ENCODE data around the gene SIGLEC1.

Gene SIGLEC1

GRCh38 chr20:3744037-3744436, 31.6 kb upstream of the SIGLEC1 start:
- H3K4me3 ChIP-seq (ENCODE audit: low read length): no peak overlapping the region
- H3K27me3 ChIP-seq (ENCODE audit: low read depth, low read length): 0 out of 2 replicates have a peak, but pooled peaks cover 6% of the 10 kb centered on the region
- H3K27ac ChIP-seq (ENCODE audit: low read length): no peak overlapping the region
- H3K9ac ChIP-seq (ENCODE audit: low read length): no peak overlapping the region
- no peaks in the 10 kb centered on the region for H4K20me1 ChIP-seq (ENCODE audit: insufficient read depth, low read length)
- TF ChIP-seq EZH2phosphoT487 (IDR thresholded peaks at IDR 0.05; ENCODE audit: low read depth): no peak
- no peak for TF ChIP-seq CTCF (IDR thresholded peaks at IDR 0.05; ENCODE audit: low read depth, low read length)
- H3K36me3 ChIP-seq (replicated peaks; ENCODE audit: low read depth, low read length): no peaks in the 10 kb centered on the region
- H3K4me1 ChIP-seq (ENCODE audit: low read length): no peaks in the 10 kb centered on the region
- no peak overlapping the region for H2AFZ ChIP-seq (ENCODE audit: low read depth, low read length)
- H3K79me2 ChIP-seq (ENCODE audit: low read length): no peaks in the 10 kb centered on the region
- H3K4me2 ChIP-seq (ENCODE audit: low read length): no peak overlapping the region
- no peaks in the 10 kb centered on the region for H3K9me3 ChIP-seq (ENCODE audit: insufficient read depth, low read length)

- no peak overlapping the region for H2AFZ ChIP-seq (ENCODE audit: low read depth, low read length)
- H3K9ac ChIP-seq (ENCODE audit: low read length): no peak overlapping the region
- H3K4me2 ChIP-seq (ENCODE audit: low read length): no peak overlapping the region
- H3K36me3 ChIP-seq (replicated peaks; ENCODE audit: low read depth, low read length): no peaks in the 10 kb centered on the region
- H3K27me3 ChIP-seq (ENCODE audit: low read depth, low read length): 0 out of 2 replicates have a peak, but pooled peaks cover 6% of the 10 kb centered on the region
- no peak overlapping the region for H3K4me3 ChIP-seq (ENCODE audit: low read length)
- H3K9me3 ChIP-seq (ENCODE audit: insufficient read depth, low read length): no peaks in the 10 kb centered on the region
- no peaks in the 10 kb centered on the region for H3K79me2 ChIP-seq (ENCODE audit: low read length)
- no peak overlapping the region for H3K27ac ChIP-seq (ENCODE audit: low read length)
- H4K20me1 ChIP-seq (ENCODE audit: insufficient read depth, low read length): no peaks in the 10 kb centered on the region
- no peaks in the 10 kb centered on the region for H3K4me1 ChIP-seq (ENCODE audit: low read length)
- TF ChIP-seq CTCF (IDR thresholded peaks at IDR 0.05; ENCODE audit: low read depth, low read length) (no peak), EZH2phosphoT487 (IDR thresholded peaks at IDR 0.05; ENCODE audit: low read depth) (no peak)
Measured at GRCh38 chr20:3743251-3743650, 30.9 kb upstream of the SIGLEC1 start.

- no peak overlapping the region for H3K27ac ChIP-seq (ENCODE audit: low read length)
- no peaks in the 10 kb centered on the region for H3K79me2 ChIP-seq (ENCODE audit: low read length)
- no peak overlapping the region for H3K4me3 ChIP-seq (ENCODE audit: low read length)
- H2AFZ ChIP-seq (ENCODE audit: low read depth, low read length): no peak overlapping the region
- no peak overlapping the region for H3K4me2 ChIP-seq (ENCODE audit: low read length)
- H3K9me3 ChIP-seq (ENCODE audit: insufficient read depth, low read length): no peaks in the 10 kb centered on the region
- no peak for TF ChIP-seq EZH2phosphoT487 (IDR thresholded peaks at IDR 0.05; ENCODE audit: low read depth)
- no peak overlapping the region for H3K9ac ChIP-seq (ENCODE audit: low read length)
- H3K36me3 ChIP-seq (replicated peaks; ENCODE audit: low read depth, low read length): no peaks in the 10 kb centered on the region
- H3K27me3 ChIP-seq (ENCODE audit: low read depth, low read length): 0 out of 2 replicates have a peak, but pooled peaks cover 6% of the 10 kb centered on the region
- H3K4me1 ChIP-seq (ENCODE audit: low read length): no peaks in the 10 kb centered on the region
- H4K20me1 ChIP-seq (ENCODE audit: insufficient read depth, low read length): no peaks in the 10 kb centered on the region
Measured at GRCh38 chr20:3741836-3742458, 29.5 kb upstream of the SIGLEC1 start.

- Histone ChIP-seq H3K9me3 (ENCODE audit: insufficient read depth, low read length) (no peaks in the 10 kb centered on the region), H4K20me1 (ENCODE audit: insufficient read depth, low read length) (no peaks in the 10 kb centered on the region), H3K4me2 (ENCODE audit: low read length) (no peak overlapping the region), H3K36me3 (replicated peaks; ENCODE audit: low read depth, low read length) (no peaks in the 10 kb centered on the region), H3K27me3 (ENCODE audit: low read depth, low read length) (0 out of 2 replicates have a peak, but pooled peaks cover 6% of the 10 kb centered on the region), H3K9ac (ENCODE audit: low read length) (no peak overlapping the region), H3K27ac (ENCODE audit: low read length) (no peak overlapping the region), H2AFZ (ENCODE audit: low read depth, low read length) (no peak overlapping the region), H3K4me3 (ENCODE audit: low read length) (no peak overlapping the region), H3K79me2 (ENCODE audit: low read length) (no peaks in the 10 kb centered on the region), H3K4me1 (ENCODE audit: low read length) (no peaks in the 10 kb centered on the region)
- no peak for TF ChIP-seq CTCF (IDR thresholded peaks at IDR 0.05; ENCODE audit: low read depth, low read length)
- no peak for TF ChIP-seq EZH2phosphoT487 (IDR thresholded peaks at IDR 0.05; ENCODE audit: low read depth)
Measured at GRCh38 chr20:3740615-3741301, 28.4 kb upstream of the SIGLEC1 start.
